GM23248 (cell line): Measurements from ENCODE around the gene CNTN4.

Experiments used
- EZH2 ChIP-seq: fragments of 200-600 bp; sonication (generic); IDR thresholded peaks from 2 replicates; pipeline ENCODE4 v1.6.1; 2018; ENCODE audit warnings: antibody characterized with exemption, mild to moderate bottlenecking; ENCODE audit not compliant: insufficient read depth, poor library complexity, severe bottlenecking
- EZH2phosphoT487 ChIP-seq: fragments of 200-600 bp; sonication (generic); IDR thresholded peaks from 2 replicates; pipeline ENCODE4 v1.6.1; 2018; ENCODE audit warnings: antibody characterized with exemption, moderate library complexity, mild to moderate bottlenecking, low read depth; ENCODE audit not compliant: insufficient read depth

DNA sequence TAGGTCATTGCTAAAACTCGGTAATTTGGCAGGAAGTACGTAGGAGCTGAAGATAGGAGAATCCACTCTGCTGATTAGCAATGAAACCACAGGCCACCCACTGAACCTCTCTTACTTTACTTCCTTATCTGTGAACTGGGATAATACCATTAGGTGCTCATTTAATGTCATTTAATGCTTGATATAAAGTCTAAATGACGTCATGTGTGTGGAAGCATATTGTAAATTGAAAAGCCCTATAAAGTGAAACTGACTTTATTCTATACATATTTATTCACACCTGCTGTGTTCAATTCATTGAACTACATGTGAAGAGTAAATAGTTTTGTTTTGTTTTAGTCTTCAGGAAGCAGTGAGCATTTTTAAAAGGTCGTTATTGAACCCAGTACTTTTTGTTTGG lies 137.5 kb downstream of the CNTN4 start:
- TF ChIP-seq EZH2 (no peak), EZH2phosphoT487 (no peak)
